ENCODE results near the gene PCDHB12. TPM values are rescaled to one million over a fixed set of nuclear protein-coding genes. Genes with fewer than 3 reads are reported as not detected.
"Not testable (repeated sequence)": the region's sequence is repeated elsewhere in the genome, so short reads cannot be mapped to it uniquely, and the experiment has no call there.

Gene PCDHB12
- polyA plus RNA-seq, 1 donor (not counting 4 experiments of a cell fraction or from before 2014, with no cell fraction given), result not detected

DNA sequence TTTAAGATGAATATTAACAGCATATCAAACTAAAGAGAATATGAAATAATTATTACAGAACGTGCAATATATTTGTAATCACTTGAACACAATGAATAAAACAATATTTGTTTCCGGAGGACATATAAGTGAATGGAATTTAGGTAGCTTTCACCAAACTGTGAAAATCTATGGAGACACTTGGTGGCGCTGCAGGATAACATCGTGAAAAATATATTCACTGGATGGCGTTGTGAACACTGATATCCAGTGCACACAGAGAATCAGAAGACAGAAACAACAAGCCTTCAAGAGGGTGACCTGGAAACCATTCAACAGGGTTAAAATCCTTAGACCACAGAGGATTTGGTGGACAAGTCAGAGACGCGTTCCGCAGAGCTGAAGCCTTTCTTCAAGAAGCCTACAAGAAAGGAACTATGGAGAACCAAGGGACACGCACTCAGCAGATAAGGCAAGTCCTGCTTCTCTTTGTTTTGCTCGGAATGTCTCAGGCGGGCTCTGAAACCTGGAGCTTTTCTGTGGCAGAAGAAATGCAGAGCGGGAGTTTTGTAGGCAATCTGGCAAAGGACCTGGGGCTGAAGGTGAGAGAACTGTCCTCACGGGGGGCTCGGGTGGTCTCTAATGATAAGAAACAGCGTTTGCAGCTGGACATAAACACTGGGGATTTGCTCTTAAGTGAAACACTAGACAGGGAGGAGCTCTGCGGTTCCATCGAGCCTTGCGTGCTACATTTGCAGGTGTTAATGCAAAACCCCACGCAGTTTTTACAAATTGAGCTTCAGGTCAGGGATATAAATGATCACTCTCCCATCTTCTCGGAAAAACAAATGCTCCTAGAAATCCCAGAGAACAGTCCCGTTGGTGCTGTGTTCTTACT, 8.9 kb upstream of the PCDHB12 start, which contains the start of gene PCDHB11:
TSS of gene PCDHB11 (plus strand) at position 269 of the 877 bp plus-strand sequence. CDS start at position 417, 148 bp downstream.
- Histone ChIP-seq H3K36me3 (ENCODE audit: control insufficient read depth in 2 of 2, extremely low read depth in 1 of 2, insufficient read depth in 2 of 2, low read length in 2 of 2) (no peaks in the 10 kb centered on the region), H3K4me2 (ENCODE audit: control insufficient read depth, extremely low read depth, insufficient read depth, low read depth, low read length) (no peak within 1 kb of the TSS), H3K27me3 (ENCODE audit: control insufficient read depth, extremely low read depth, insufficient read depth, low read length) (no peaks in the 10 kb centered on the region), H3K27ac (ENCODE audit: control insufficient read depth, insufficient read depth, low read length) (no peak within 1 kb of the TSS), H4K20me1 (ENCODE audit: control insufficient read depth, extremely low read depth, insufficient read depth, low read length) (no peaks in the 10 kb centered on the region), H3K9me1 (ENCODE audit: control insufficient read depth, extremely low read depth, insufficient read depth, low read length) (no peaks in the 10 kb centered on the region), H3K9ac (ENCODE audit: control insufficient read depth, extremely low read depth, insufficient read depth, low read length) (no peak within 1 kb of the TSS), H3K79me2 (ENCODE audit: control insufficient read depth, insufficient read depth, low read length) (no peaks in the 10 kb centered on the region), H3K9me3 (ENCODE audit: control insufficient read depth, low read depth, low read length) (no peaks in the 10 kb centered on the region), H3K4me1 (ENCODE audit: control insufficient read depth, extremely low read depth, insufficient read depth, low read length) (no peaks in the 10 kb centered on the region), H2AFZ (ENCODE audit: control insufficient read depth, low read length) (no peak within 1 kb of the TSS), H3K4me3 (ENCODE audit: control insufficient read depth in 2 of 3, extremely low read depth in 1 of 3, insufficient read depth in 2 of 3, low read depth in 1 of 3, low read length in 3 of 3) (no peak within 1 kb of the TSS)
- no peak for DNase-seq (ENCODE audit: low read depth, low spot score)
- no peak for TF ChIP-seq EZH2 (IDR thresholded peaks at IDR 0.05; ENCODE audit: low read length)
- TF ChIP-seq, protein P1, sequence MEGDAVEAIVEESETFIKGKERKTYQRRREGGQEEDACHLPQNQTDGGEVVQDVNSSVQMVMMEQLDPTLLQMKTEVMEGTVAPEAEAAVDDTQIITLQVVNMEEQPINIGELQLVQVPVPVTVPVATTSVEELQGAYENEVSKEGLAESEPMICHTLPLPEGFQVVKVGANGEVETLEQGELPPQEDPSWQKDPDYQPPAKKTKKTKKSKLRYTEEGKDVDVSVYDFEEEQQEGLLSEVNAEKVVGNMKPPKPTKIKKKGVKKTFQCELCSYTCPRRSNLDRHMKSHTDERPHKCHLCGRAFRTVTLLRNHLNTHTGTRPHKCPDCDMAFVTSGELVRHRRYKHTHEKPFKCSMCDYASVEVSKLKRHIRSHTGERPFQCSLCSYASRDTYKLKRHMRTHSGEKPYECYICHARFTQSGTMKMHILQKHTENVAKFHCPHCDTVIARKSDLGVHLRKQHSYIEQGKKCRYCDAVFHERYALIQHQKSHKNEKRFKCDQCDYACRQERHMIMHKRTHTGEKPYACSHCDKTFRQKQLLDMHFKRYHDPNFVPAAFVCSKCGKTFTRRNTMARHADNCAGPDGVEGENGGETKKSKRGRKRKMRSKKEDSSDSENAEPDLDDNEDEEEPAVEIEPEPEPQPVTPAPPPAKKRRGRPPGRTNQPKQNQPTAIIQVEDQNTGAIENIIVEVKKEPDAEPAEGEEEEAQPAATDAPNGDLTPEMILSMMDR (optimal IDR thresholded peaks at IDR 0.05 in 1 of 3, IDR thresholded peaks at IDR 0.05 in 1 of 3, conservative IDR thresholded peaks at IDR 0.05 in 1 of 3; ENCODE audit: extremely low read depth in 1 of 3, insufficient read depth in 2 of 3, low read length in 3 of 3), result no peak
- FAIRE-seq, result no peak
- dilution Hi-C loops (cut with MboI; ENCODE audit: extremely low pct_ligation_motif_present, low sequenced_read_pairs), result no loop called here

DNA sequence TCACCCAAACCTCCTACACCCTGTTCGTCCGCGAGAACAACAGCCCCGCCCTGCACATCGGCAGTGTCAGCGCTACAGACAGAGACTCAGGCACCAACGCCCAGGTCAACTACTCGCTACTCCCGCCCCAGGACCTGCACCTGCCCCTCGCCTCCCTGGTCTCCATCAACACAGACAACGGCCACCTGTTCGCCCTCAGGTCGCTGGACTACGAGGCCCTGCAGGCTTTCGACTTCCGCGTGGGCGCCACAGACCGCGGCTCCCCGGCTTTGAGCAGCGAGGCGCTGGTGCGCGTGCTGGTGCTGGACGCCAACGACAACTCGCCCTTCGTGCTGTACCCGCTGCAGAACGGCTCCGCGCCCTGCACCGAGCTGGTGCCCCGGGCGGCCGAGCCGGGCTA, 7.4 kb upstream of the PCDHB12 start:
- H3K27me3 ChIP-seq (ENCODE audit: control insufficient read depth, extremely low read depth, insufficient read depth, low read length); H3K9ac ChIP-seq (ENCODE audit: control insufficient read depth, extremely low read depth, insufficient read depth, low read length); H3K79me2 ChIP-seq (ENCODE audit: control insufficient read depth, insufficient read depth, low read length); H3K9me3 ChIP-seq (ENCODE audit: control insufficient read depth, low read depth, low read length); H2AFZ ChIP-seq (ENCODE audit: control insufficient read depth, low read length); H3K4me3 ChIP-seq (ENCODE audit: control insufficient read depth in 2 of 3, extremely low read depth in 1 of 3, insufficient read depth in 2 of 3, low read depth in 1 of 3, low read length in 3 of 3); FAIRE-seq; H3K27ac ChIP-seq (ENCODE audit: control insufficient read depth, insufficient read depth, low read length); H3K4me2 ChIP-seq (ENCODE audit: control insufficient read depth, extremely low read depth, insufficient read depth, low read depth, low read length); DNase-seq (ENCODE audit: low read depth, low spot score); H3K36me3 ChIP-seq (ENCODE audit: control insufficient read depth in 2 of 2, extremely low read depth in 1 of 2, insufficient read depth in 2 of 2, low read length in 2 of 2); H3K9me1 ChIP-seq (ENCODE audit: control insufficient read depth, extremely low read depth, insufficient read depth, low read length); H3K4me1 ChIP-seq (ENCODE audit: control insufficient read depth, extremely low read depth, insufficient read depth, low read length); H4K20me1 ChIP-seq (ENCODE audit: control insufficient read depth, extremely low read depth, insufficient read depth, low read length); dilution Hi-C loops (cut with MboI; ENCODE audit: extremely low pct_ligation_motif_present, low sequenced_read_pairs): not testable (repeated sequence)

DNA sequence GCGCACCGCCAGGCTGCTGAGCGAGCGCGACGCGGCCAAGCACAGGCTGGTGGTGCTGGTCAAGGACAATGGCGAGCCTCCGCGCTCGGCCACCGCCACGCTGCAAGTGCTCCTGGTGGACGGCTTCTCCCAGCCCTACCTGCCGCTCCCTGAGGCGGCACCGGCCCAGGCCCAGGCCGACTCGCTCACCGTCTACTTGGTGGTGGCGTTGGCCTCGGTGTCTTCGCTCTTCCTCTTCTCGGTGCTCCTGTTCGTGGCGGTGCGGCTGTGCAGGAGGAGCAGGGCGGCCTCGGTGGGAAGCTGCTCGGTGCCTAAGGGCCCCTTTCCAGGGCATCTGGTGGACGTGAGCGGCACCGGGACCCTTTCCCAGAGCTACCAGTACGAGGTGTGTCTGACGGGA, 6.9 kb upstream of the PCDHB12 start:
- H3K27me3 ChIP-seq (ENCODE audit: control insufficient read depth, extremely low read depth, insufficient read depth, low read length); FAIRE-seq; H3K27ac ChIP-seq (ENCODE audit: control insufficient read depth, insufficient read depth, low read length); H3K36me3 ChIP-seq (ENCODE audit: control insufficient read depth in 2 of 2, extremely low read depth in 1 of 2, insufficient read depth in 2 of 2, low read length in 2 of 2); H3K9me3 ChIP-seq (ENCODE audit: control insufficient read depth, low read depth, low read length); H4K20me1 ChIP-seq (ENCODE audit: control insufficient read depth, extremely low read depth, insufficient read depth, low read length); H3K9ac ChIP-seq (ENCODE audit: control insufficient read depth, extremely low read depth, insufficient read depth, low read length); H3K9me1 ChIP-seq (ENCODE audit: control insufficient read depth, extremely low read depth, insufficient read depth, low read length); H3K4me2 ChIP-seq (ENCODE audit: control insufficient read depth, extremely low read depth, insufficient read depth, low read depth, low read length); H3K4me3 ChIP-seq (ENCODE audit: control insufficient read depth in 2 of 3, extremely low read depth in 1 of 3, insufficient read depth in 2 of 3, low read depth in 1 of 3, low read length in 3 of 3); H3K4me1 ChIP-seq (ENCODE audit: control insufficient read depth, extremely low read depth, insufficient read depth, low read length); H2AFZ ChIP-seq (ENCODE audit: control insufficient read depth, low read length); dilution Hi-C loops (cut with MboI; ENCODE audit: extremely low pct_ligation_motif_present, low sequenced_read_pairs); H3K79me2 ChIP-seq (ENCODE audit: control insufficient read depth, insufficient read depth, low read length); DNase-seq (ENCODE audit: low read depth, low spot score): not testable (repeated sequence)

DNA sequence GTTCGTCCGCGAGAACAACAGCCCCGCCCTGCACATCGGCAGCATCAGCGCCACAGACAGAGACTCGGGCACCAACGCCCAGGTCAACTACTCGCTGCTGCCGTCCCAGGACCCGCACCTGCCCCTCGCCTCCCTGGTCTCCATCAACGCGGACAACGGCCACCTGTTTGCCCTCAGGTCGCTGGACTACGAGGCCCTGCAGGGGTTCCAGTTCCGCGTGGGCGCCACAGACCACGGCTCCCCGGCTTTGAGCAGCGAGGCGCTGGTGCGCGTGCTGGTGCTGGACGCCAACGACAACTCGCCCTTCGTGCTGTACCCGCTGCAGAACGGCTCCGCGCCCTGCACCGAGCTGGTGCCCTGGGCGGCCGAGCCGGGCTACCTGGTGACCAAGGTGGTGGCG, 1.8 kb downstream of the PCDHB12 start:
- H3K27me3 ChIP-seq (ENCODE audit: control insufficient read depth, extremely low read depth, insufficient read depth, low read length); H3K9ac ChIP-seq (ENCODE audit: control insufficient read depth, extremely low read depth, insufficient read depth, low read length); dilution Hi-C loops (cut with MboI; ENCODE audit: extremely low pct_ligation_motif_present, low sequenced_read_pairs); H3K36me3 ChIP-seq (ENCODE audit: control insufficient read depth in 2 of 2, extremely low read depth in 1 of 2, insufficient read depth in 2 of 2, low read length in 2 of 2); H3K4me3 ChIP-seq (ENCODE audit: control insufficient read depth in 2 of 3, extremely low read depth in 1 of 3, insufficient read depth in 2 of 3, low read depth in 1 of 3, low read length in 3 of 3); H3K79me2 ChIP-seq (ENCODE audit: control insufficient read depth, insufficient read depth, low read length); H4K20me1 ChIP-seq (ENCODE audit: control insufficient read depth, extremely low read depth, insufficient read depth, low read length); DNase-seq (ENCODE audit: low read depth, low spot score); H3K27ac ChIP-seq (ENCODE audit: control insufficient read depth, insufficient read depth, low read length); H3K9me1 ChIP-seq (ENCODE audit: control insufficient read depth, extremely low read depth, insufficient read depth, low read length); H3K4me1 ChIP-seq (ENCODE audit: control insufficient read depth, extremely low read depth, insufficient read depth, low read length); H3K9me3 ChIP-seq (ENCODE audit: control insufficient read depth, low read depth, low read length); FAIRE-seq; H2AFZ ChIP-seq (ENCODE audit: control insufficient read depth, low read length); H3K4me2 ChIP-seq (ENCODE audit: control insufficient read depth, extremely low read depth, insufficient read depth, low read depth, low read length): not testable (repeated sequence)
